HG02973 (cell line): Measurements from ENCODE around the gene M1AP.
A peak's percentile ranks its signal among the peaks of the same experiment; 100 is the strongest.
"Not testable (repeated sequence)": the region's sequence is repeated elsewhere in the genome, so short reads cannot be mapped to it uniquely, and the experiment has no call there.

ENCODE experiments used
- ATAC-seq: cut with Tn5 transposase; IDR thresholded peaks from one replicate; pipeline ENCODE4 v1.9.1; 2021; ENCODE audit warnings: moderate library complexity; ENCODE audit not compliant: unreplicated experiment

Gene M1AP

DNA sequence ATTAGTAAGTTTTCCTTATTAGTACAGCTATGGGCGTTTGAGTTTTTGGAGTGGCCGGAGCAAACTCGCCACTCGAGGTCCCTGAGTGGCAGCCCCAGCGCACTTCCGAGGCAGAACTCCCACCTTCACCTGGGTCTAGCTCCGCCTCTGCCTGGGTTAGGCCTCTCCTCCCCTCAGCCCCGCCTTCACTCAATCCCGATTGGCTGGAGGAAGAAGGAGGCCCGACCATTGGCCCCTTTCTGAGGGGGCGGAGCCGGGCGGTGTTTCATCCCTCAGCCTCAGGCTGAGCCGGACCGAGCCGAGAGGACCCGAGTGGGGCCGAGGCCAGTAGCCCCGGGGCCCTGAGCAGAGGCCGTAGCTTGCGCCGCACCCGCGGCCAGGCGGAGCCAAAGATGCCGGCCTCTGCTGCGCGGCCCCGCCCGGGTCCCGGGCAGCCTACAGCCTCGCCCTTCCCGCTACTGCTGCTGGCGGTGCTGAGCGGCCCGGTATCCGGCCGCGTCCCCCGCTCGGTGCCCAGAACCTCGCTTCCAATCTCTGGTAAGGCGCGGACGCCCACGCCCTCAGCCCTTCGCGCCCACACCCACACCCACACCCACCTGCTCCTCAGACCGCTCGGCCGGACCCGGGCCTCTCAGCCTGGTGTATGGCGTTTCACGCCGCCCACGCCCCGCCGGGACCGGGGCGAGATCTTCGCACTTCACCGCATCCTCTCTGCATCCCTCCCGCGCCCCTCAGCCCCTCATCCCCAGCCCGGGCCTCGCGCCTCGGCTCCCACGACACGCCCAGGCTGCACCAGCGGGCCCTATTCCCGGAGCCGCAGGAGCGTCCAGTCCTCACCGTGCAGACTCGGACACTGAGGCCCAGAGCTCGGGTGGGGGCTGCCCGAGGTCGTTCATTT lies 6.1 kb upstream of the M1AP start, which contains the start of gene SEMA4F:
SEMA4F (plus strand) TSS at position 263 of the 898 bp plus-strand sequence; CDS start at position 393, 130 bp downstream.
- peak; percentile 99 for ATAC-seq

GRCh38 chr2:74653589-74653984 lies 5.5 kb upstream of the M1AP start:
- ATAC-seq, result peak; percentile 16

- ATAC-seq, result no peak
These were observed 1.2 kb downstream of the M1AP start for GRCh38 chr2:74646834-74647482.

GRCh38 chr2:74646201-74646600 lies 1.9 kb downstream of the M1AP start:
- no peak for ATAC-seq

- no peak for ATAC-seq
These were observed 2.8 kb downstream of the M1AP start for GRCh38 chr2:74645344-74645743.

DNA sequence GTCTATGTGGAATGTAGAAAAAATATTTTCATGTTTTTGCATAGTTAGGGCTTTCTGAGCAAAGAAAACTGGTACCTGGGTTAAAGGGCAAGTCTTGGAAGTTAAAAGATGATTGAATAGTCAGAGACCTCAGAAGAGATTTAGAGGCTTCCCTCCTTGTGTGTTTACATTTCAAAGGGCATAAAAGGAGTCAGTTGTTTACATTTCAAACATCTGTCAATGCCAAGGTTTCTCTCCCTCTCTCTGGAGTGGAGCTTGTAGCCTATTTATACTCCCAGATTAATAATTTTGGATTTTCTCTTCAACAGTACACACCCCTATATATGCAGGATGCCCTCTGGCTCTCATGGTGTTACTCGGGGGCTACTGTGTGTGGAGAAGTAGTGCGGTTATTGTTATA lies 8.6 kb downstream of the M1AP start:
- ATAC-seq, result no peak

GRCh38 chr2:74632939-74633312 lies 15.2 kb downstream of the M1AP start:
- no peak for ATAC-seq

DNA sequence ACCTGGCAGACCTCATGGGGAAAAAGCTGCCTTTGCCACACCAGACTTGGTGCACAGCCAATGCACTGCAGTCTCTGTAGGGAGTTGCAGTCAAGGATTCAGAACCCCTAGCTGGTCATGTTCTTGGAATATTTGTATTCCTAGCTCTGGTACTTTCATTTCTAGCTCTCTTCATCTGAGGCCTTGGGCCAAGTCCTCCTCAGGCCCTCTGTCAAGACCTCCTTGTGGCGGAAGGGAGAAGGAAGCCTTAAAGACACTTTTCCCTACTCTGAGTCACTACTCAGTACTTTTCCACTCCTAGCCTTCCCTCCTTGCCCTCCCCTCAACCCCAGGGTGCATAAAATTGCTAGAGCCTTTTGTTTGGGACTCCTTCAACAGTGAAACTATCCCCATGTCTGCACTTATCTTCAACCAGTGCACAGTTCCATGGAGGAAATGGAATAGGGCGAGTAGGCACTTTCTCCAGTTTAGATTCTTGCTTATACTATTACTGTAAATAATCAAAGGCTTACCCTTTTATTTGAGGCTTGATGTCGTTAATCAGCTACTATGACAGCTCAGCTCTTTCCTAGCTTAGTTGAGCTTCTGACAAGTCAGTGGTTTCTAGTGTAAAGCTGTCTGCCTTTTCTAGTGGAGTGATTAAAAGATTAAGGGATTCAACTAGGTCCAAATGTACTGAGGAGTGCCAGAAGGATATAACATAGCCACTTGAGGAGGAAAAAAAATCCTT lies 15.8 kb downstream of the M1AP start:
- no peak for ATAC-seq

DNA sequence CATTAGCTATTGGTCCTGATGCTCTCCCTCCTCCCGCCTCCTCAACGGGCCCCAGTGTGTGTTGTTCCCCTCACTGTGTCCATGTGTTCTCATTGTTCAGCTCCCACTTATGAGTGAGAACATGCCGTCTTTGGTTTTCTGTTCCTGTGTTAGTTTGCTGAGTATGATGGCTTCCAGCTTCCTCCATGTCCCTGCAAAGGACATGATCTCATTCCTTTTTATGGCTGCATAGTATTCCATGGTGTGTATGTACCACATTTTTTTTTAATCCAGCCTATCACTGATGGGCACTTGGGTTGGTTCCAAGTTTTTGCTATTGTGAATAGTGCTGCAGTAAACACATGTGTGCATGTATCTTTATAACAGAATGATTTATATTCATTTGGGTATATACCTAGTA lies 17.7 kb downstream of the M1AP start:
- not testable (repeated sequence) for ATAC-seq

- no peak for ATAC-seq
These were observed 19.5 kb downstream of the M1AP start for GRCh38 chr2:74628538-74629105.

GRCh38 chr2:74625658-74626425 lies 22.3 kb downstream of the M1AP start:
- ATAC-seq, result no peak

- ATAC-seq, result no peak
These were observed 27.5 kb downstream of the M1AP start for GRCh38 chr2:74620671-74621070.

GRCh38 chr2:74619651-74620297 lies 28.4 kb downstream of the M1AP start:
- no peak for ATAC-seq

GRCh38 chr2:74618410-74619083 lies 29.6 kb downstream of the M1AP start:
- ATAC-seq, result no peak

DNA sequence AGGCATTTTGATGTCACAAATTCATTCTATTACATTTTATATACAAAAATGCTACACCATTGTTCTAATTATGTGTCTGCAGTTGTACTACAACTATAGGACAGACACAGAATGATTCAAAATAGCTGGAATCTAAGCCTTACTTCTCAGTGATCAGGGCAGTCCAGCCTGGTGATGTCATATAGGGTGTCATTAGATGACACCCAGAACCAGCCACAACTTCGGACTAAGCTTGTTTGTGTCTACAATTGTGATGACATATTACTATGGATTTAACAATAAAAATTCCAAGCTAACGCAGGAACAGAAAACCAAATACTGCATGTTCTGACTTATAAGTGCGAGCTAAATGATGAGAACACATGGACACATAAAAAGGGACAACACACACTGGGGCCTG lies 31.0 kb downstream of the M1AP start:
- no peak for ATAC-seq

- ATAC-seq, result no peak
These were observed 41.2 kb downstream of the M1AP start for GRCh38 chr2:74606927-74607326.

GRCh38 chr2:74603282-74604000 lies 44.7 kb downstream of the M1AP start:
- ATAC-seq, result no peak

- no peak for ATAC-seq
These were observed 45.4 kb downstream of the M1AP start for GRCh38 chr2:74602586-74603281.
